ENCODE measurements around the gene SLC38A8.

Gene SLC38A8

DNA sequence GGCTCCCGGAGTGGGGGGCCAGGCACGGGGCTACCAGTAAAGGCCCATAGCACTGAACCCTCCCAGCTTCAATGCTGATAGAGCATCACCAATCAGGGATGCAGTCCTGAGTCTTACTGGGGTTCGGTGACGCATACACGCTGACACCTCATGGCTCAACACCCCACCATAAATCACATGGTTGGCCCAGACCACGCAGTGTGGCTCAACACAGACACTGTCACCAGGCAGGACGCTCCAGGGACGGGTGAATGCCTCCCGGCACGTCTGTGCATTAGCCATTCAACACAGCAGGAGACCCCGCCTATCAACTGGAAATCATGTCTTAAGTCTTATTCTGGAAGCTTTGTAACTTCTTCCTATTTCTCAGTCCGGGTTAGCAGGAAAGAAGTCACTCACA, 39.6 kb downstream of the SLC38A8 start:
- no peak overlapping the region for H3K27ac ChIP-seq
- TF ChIP-seq, protein P1, sequence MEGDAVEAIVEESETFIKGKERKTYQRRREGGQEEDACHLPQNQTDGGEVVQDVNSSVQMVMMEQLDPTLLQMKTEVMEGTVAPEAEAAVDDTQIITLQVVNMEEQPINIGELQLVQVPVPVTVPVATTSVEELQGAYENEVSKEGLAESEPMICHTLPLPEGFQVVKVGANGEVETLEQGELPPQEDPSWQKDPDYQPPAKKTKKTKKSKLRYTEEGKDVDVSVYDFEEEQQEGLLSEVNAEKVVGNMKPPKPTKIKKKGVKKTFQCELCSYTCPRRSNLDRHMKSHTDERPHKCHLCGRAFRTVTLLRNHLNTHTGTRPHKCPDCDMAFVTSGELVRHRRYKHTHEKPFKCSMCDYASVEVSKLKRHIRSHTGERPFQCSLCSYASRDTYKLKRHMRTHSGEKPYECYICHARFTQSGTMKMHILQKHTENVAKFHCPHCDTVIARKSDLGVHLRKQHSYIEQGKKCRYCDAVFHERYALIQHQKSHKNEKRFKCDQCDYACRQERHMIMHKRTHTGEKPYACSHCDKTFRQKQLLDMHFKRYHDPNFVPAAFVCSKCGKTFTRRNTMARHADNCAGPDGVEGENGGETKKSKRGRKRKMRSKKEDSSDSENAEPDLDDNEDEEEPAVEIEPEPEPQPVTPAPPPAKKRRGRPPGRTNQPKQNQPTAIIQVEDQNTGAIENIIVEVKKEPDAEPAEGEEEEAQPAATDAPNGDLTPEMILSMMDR (conservative IDR thresholded peaks at IDR 0.05): no peak

DNA sequence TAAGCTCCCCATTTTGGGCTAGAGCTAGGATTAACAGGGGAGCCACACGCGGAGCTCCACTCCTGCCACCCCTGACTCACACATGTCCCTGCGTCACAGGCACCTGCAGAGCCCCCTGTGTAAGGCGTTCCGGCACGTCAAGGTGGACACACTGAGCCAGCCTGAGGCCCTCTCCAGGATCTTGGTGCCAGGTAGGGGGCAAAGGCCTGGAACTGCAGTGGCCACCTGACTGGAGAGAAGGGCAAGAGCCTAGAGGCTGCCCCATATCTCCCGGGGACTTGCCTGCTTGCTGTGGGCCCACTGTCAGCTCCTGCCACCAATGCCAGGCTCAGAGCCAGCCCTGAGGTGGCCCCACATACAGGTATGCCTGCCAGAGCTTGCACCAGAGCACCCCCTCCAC, 40.9 kb downstream of the SLC38A8 start:
- no peak overlapping the region for H3K27ac ChIP-seq
- TF ChIP-seq, protein P1 (conservative IDR thresholded peaks at IDR 0.05): no peak

DNA sequence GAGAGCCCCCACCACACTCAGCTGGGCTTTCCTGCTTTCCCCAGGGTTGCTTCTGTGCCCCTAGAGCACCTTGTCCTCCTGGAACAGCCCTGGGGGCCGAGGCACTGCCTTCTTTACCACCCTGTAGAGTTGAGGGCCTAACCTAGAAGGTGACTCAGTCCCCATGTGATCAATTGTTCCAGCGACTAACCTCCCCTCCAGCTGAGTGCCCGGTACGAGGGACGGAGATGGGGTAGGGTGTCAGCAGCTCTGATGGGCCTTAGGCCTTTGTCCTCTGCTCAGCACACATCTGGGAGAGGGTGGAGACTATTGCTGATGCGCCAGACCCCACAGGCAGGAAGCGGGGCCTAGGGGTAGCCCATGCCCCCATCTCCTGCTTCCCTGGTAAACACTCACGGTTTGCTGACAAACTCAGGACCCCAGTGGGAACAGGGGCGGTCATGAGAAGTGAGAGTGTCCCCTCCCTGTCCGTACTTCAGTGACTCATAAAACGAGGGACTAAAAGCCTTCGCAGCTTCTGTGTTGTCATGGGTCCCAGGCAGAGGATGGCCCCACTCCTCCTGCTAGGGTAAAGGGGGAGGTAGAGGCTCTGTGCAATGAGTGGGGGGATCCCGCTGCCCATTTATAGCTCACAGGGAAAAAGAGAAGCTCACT, 41.5 kb downstream of the SLC38A8 start:
- TF ChIP-seq, protein P1 (conservative IDR thresholded peaks at IDR 0.05): no peak
- H3K27ac ChIP-seq: no peak overlapping the region

DNA sequence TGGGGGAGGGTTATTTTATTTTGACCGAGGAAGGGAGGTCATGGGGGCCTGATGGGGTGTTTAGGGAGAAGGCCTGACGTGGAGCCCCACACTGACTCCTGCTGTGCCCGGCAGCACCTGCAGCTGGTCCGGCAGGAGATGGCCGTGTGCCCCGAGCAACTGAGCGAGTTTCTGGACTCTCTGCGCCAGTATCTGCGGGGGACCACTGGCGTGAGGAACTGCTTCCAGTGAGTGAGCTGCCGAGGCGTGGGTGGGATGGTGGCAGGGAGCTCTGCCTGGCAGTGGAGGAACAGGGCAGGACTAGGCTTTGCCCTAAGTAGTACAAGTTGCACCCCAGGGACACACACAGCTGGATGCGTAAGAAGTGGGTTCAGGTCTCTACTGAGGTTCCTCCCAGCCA, 44.5 kb downstream of the SLC38A8 start:
- TF ChIP-seq, protein P1 (conservative IDR thresholded peaks at IDR 0.05): no peak
- no peak overlapping the region for H3K27ac ChIP-seq

DNA sequence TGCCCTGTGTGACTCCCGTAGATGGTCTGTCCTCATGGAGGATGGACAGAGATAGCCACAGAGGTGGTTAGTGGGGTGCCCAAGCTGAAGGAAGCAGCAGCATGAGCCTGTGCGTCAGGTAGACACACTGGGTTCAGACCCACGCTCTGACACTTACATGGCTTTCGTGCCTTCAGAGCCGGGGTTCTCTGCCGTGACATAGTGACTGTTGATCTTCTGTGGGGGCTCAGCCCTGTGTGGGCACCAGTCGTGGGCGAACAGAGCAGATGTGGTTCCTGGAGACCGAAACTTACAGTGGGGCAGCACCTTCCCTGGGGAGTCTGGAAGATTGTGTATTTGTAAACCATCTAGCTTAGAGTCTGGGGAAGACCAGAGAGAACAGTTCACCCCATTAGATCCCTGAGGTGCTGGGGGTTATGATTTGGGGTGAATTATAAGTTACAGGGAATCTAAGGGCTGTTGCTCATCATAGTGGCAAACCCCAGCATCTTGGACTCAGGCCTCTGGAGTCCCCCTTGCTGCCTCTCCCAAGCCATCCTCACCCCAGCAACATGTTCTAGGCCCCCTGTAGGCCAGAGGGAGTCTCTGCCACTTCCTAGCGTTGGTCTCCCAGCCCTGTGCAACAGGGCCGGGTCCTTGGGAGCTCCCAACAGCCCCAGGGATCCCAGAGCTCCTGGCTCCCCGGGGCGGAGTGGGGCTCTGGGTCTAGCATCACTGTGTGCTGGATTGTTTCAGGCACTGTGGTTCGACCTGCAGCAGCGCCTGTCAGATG, 45.9 kb downstream of the SLC38A8 start:
- H3K27ac ChIP-seq: no peak overlapping the region
- TF ChIP-seq, protein P1 (conservative IDR thresholded peaks at IDR 0.05): no peak

DNA sequence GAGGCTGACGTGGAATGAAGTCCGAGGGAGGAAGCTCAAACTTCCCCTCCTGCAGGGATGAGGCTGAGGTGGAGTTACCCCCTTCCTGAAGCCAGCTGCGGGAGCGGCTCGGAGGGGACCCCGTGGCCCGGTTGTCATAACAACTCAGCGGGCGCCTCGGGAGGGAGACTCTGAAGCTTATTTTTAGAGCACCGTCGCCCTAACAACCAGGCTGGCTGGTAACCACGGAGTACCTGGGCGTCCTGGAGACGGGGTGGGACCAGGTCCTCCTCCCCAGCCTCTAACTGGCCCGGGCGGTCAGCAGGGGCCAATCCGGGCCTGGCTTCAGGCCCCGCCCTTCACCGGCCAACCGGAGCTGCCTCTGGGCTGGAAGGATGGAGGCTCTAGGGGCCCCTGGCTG, 46.8 kb downstream of the SLC38A8 start:
- TF ChIP-seq, protein P1 (conservative IDR thresholded peaks at IDR 0.05): no peak
- no peak overlapping the region for H3K27ac ChIP-seq

DNA sequence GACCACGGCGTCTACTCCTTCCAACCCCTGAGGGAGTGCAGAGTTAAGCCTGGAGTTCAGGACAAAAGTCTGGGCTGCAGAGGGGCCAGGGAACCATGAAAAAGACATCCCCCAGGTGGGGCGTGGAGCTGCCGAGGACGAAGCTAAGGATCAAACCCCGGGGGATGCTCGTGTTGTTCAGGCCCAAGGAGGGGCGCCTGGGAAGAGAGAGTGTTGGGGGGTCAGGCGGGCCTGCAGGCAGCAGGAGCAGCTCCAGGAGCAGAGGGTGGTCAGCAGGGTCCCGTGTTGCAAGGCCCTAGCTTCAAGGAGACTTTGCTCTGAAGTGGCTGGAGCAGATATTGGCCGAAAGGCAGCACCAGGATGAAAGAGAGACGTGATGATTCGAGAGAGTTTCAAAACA, 47.9 kb downstream of the SLC38A8 start:
- TF ChIP-seq, protein P1 (conservative IDR thresholded peaks at IDR 0.05): no peak
- H3K27ac ChIP-seq: no peak overlapping the region
